ENCODE measurements around the gene OAS2.

Gene OAS2

DNA sequence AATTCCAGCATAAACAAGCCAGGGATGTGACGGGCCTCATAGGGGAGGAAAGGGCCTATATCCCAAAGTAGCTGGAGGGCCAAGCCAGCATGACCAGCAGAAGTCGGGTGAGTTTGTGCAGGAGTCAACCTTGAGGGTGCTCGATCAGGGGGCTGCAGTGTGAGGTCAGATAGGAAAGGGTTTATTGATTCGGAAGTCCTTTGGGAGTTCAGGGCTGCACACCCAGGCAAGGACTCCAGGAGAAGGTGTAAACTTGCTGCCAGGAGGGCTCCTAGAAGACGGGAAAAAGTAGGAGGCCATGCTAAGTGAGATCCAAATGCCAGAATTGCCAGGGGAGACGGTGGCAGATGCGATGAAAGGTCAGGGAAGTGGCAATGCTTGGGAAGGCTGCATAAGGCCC lies 3.4 kb upstream of the OAS2 start:
- TF ChIP-seq FOXM1 (IDR thresholded peaks at IDR 0.05; ENCODE audit: borderline replicate concordance, low read depth) (no peak), CREB1 (IDR thresholded peaks at IDR 0.05; ENCODE audit: low read depth) (no peak), ZBTB7A (IDR thresholded peaks at IDR 0.05; ENCODE audit: low read depth) (no peak), CEBPB (IDR thresholded peaks at IDR 0.05) (no peak), NFIC (IDR thresholded peaks at IDR 0.05) (no peak), TCF12 (IDR thresholded peaks at IDR 0.05; ENCODE audit: low read depth) (no peak)
- TF ChIP-seq, protein P1, sequence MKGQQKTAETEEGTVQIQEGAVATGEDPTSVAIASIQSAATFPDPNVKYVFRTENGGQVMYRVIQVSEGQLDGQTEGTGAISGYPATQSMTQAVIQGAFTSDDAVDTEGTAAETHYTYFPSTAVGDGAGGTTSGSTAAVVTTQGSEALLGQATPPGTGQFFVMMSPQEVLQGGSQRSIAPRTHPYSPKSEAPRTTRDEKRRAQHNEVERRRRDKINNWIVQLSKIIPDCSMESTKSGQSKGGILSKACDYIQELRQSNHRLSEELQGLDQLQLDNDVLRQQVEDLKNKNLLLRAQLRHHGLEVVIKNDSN (IDR thresholded peaks at IDR 0.05) = no peak
- TF ChIP-seq, protein P2, sequence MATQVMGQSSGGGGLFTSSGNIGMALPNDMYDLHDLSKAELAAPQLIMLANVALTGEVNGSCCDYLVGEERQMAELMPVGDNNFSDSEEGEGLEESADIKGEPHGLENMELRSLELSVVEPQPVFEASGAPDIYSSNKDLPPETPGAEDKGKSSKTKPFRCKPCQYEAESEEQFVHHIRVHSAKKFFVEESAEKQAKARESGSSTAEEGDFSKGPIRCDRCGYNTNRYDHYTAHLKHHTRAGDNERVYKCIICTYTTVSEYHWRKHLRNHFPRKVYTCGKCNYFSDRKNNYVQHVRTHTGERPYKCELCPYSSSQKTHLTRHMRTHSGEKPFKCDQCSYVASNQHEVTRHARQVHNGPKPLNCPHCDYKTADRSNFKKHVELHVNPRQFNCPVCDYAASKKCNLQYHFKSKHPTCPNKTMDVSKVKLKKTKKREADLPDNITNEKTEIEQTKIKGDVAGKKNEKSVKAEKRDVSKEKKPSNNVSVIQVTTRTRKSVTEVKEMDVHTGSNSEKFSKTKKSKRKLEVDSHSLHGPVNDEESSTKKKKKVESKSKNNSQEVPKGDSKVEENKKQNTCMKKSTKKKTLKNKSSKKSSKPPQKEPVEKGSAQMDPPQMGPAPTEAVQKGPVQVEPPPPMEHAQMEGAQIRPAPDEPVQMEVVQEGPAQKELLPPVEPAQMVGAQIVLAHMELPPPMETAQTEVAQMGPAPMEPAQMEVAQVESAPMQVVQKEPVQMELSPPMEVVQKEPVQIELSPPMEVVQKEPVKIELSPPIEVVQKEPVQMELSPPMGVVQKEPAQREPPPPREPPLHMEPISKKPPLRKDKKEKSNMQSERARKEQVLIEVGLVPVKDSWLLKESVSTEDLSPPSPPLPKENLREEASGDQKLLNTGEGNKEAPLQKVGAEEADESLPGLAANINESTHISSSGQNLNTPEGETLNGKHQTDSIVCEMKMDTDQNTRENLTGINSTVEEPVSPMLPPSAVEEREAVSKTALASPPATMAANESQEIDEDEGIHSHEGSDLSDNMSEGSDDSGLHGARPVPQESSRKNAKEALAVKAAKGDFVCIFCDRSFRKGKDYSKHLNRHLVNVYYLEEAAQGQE (IDR thresholded peaks at IDR 0.05; ENCODE audit: low read depth) = no peak

DNA sequence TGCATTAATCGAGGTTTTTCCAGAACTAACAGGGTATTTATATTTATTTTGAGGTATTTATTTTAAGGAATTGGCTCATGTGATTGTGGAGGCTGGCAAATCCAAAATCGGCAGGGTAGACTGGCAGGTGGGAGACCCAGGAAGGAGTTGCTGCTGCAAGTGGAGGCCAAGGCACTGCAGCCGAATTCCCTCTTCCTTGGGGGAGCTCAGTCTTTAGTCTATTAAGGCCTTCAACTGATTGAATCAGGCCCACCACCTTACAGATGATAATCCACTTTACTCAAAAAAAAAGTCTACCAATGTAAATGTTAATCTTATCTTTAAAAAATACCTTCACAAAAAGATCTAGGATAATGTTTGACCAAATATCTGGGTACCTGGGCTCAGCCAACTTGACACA lies 1.2 kb upstream of the OAS2 start:
- TF ChIP-seq CEBPB (IDR thresholded peaks at IDR 0.05) (no peak), YY1 (IDR thresholded peaks at IDR 0.05; ENCODE audit: low read depth) (no peak), RAD21 (IDR thresholded peaks at IDR 0.05; ENCODE audit: low read depth) (no peak), EGR1 (IDR thresholded peaks at IDR 0.05) (no peak), TAF1 (IDR thresholded peaks at IDR 0.05; ENCODE audit: low read depth) (no peak), TCF12 (IDR thresholded peaks at IDR 0.05; ENCODE audit: low read depth) (no peak), ZBTB7A (IDR thresholded peaks at IDR 0.05; ENCODE audit: low read depth) (no peak), CREB1 (IDR thresholded peaks at IDR 0.05; ENCODE audit: low read depth) (no peak), FOXM1 (IDR thresholded peaks at IDR 0.05; ENCODE audit: borderline replicate concordance, low read depth) (no peak)
- TF ChIP-seq, protein P3, sequence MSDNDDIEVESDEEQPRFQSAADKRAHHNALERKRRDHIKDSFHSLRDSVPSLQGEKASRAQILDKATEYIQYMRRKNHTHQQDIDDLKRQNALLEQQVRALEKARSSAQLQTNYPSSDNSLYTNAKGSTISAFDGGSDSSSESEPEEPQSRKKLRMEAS (IDR thresholded peaks at IDR 0.05) = no peak
- TF ChIP-seq, protein P2 (IDR thresholded peaks at IDR 0.05; ENCODE audit: low read depth) = no peak
- TF ChIP-seq, protein P1 (IDR thresholded peaks at IDR 0.05) = no peak

DNA sequence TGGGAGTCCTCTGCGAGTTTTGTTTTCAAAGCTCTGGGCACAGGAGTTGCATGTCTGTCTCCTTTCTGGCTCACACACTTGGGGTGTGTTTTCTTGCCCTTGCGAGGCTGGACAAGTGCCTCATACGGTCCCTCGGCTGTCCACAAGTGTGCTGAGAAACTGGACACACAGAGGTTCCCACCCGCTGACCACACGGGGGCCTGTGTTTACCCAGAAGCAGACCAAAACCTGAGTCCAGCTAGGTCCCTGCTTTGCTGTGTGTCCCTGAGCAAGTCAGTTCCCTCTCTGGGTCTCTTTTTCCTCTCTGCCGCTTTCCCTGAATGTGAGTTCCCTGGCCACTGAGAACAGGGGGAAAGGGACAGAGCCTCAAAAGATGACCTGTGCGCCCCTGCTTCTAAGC lies 678 bp upstream of the OAS2 start:
- no peak for TF ChIP-seq TEAD4 (IDR thresholded peaks at IDR 0.05)
- no peak for TF ChIP-seq EP300 (IDR thresholded peaks at IDR 0.05; ENCODE audit: borderline replicate concordance)
- TF ChIP-seq YY1 (IDR thresholded peaks at IDR 0.05; ENCODE audit: low read depth) = no peak
- TF ChIP-seq TCF12 (IDR thresholded peaks at IDR 0.05; ENCODE audit: low read depth) = no peak
- no peak for TF ChIP-seq ZBTB7A (IDR thresholded peaks at IDR 0.05; ENCODE audit: low read depth)
- no peak for TF ChIP-seq CEBPB (IDR thresholded peaks at IDR 0.05)
- TF ChIP-seq FOXM1 (IDR thresholded peaks at IDR 0.05; ENCODE audit: borderline replicate concordance, low read depth) = no peak

DNA sequence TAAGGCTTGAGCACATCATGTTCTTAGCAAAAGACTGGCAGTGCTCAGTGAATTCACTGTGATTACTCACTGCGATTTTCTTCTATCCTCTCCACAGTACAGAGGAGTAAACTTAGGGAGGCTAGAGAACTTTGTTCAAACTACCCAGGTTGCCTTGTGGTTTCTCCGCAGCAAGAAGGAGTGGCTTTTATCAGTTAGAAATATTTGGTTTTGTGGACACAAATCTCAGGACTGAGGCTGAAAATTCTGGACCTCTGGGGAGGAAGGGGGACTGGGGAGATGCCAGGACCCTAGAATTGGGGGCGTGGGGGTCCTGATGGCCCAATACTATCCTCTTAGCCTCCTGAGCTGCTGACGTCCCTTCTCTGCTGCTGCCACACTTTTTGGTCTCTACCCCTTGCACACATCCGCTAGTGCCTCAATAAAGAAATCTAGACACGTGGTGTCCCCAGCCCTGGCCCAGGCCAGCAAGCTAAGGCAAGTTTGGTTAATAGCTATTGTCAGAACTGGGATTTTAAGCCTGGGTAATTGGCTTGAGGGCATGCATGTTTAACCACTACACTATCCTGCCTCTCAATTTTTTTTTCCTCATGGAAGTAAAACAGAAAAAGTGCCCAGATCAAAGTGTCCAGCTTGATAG lies 842 bp downstream of the OAS2 start:
- TF ChIP-seq TAF1 (IDR thresholded peaks at IDR 0.05; ENCODE audit: low read depth) (no peak), EP300 (IDR thresholded peaks at IDR 0.05; ENCODE audit: borderline replicate concordance) (no peak), EGR1 (IDR thresholded peaks at IDR 0.05) (no peak), TCF12 (IDR thresholded peaks at IDR 0.05; ENCODE audit: low read depth) (no peak), ZBTB7A (IDR thresholded peaks at IDR 0.05; ENCODE audit: low read depth) (no peak), CEBPB (IDR thresholded peaks at IDR 0.05) (no peak), NFIC (IDR thresholded peaks at IDR 0.05) (no peak), FOXM1 (IDR thresholded peaks at IDR 0.05; ENCODE audit: borderline replicate concordance, low read depth) (no peak), TEAD4 (IDR thresholded peaks at IDR 0.05) (no peak), RAD21 (IDR thresholded peaks at IDR 0.05; ENCODE audit: low read depth) (no peak), CREB1 (IDR thresholded peaks at IDR 0.05; ENCODE audit: low read depth) (no peak), YY1 (IDR thresholded peaks at IDR 0.05; ENCODE audit: low read depth) (no peak)
- TF ChIP-seq, protein P1 (IDR thresholded peaks at IDR 0.05) = no peak
- TF ChIP-seq, protein P3 (IDR thresholded peaks at IDR 0.05) = no peak
- TF ChIP-seq, protein P2 (IDR thresholded peaks at IDR 0.05; ENCODE audit: low read depth) = no peak
